Epithelial cell of esophagus (primary cell): ENCODE data around the gene GPRC6A.

ENCODE experiments used
- DNase-seq: peaks from one replicate; pipeline ENCODE4 v3.0.0; 2010; ENCODE audit warnings: low read depth
- H3K4me3 ChIP-seq: 2 replicates; pipeline ENCODE4 v1.5.1; 2011; ENCODE audit warnings: mild to moderate bottlenecking, low read length, control low read depth
- TF ChIP-seq, protein P1 (sequence below): IDR thresholded peaks from 2 replicates; pipeline ENCODE4 v1.5.1; 2011; ENCODE audit warnings: low read depth, mild to moderate bottlenecking, low read length, control low read depth, inconsistent platforms; ENCODE audit not compliant: insufficient read depth; ENCODE audit errors: missing control alignments

GPRC6A gene

GRCh38 chr6:116812051-116812650, 16.7 kb downstream of the GPRC6A start:
- TF ChIP-seq, protein P1, sequence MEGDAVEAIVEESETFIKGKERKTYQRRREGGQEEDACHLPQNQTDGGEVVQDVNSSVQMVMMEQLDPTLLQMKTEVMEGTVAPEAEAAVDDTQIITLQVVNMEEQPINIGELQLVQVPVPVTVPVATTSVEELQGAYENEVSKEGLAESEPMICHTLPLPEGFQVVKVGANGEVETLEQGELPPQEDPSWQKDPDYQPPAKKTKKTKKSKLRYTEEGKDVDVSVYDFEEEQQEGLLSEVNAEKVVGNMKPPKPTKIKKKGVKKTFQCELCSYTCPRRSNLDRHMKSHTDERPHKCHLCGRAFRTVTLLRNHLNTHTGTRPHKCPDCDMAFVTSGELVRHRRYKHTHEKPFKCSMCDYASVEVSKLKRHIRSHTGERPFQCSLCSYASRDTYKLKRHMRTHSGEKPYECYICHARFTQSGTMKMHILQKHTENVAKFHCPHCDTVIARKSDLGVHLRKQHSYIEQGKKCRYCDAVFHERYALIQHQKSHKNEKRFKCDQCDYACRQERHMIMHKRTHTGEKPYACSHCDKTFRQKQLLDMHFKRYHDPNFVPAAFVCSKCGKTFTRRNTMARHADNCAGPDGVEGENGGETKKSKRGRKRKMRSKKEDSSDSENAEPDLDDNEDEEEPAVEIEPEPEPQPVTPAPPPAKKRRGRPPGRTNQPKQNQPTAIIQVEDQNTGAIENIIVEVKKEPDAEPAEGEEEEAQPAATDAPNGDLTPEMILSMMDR, result no peak
- DNase-seq, result no peak
- no peak overlapping the region for H3K4me3 ChIP-seq

DNA sequence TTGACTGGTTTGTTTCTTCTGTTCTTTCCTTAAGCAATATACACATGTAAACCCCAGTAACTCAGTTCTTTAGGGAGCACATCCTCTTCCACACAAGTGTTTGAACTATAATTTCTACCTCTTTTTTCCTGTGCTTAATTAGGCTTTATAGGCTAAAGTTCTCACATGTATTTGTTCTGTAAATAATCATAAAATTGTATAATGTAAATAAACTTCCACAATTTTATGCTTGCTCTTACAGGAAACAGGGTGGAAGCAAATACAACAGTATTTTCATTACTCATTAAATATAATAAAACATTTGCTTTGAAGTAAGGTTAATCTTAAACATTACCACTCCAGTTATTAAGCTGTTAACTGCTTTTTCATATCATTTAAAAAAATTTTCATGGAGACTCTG, 26.9 kb downstream of the GPRC6A start:
- H3K4me3 ChIP-seq, result no peak overlapping the region
- TF ChIP-seq, protein P1, result no peak
- no peak for DNase-seq

GRCh38 chr6:116799945-116800344, 28.9 kb downstream of the GPRC6A start:
- TF ChIP-seq, protein P1, result no peak
- no peak overlapping the region for H3K4me3 ChIP-seq
- DNase-seq, result no peak

- H3K4me3 ChIP-seq, result no peak overlapping the region
- DNase-seq, result no peak
- TF ChIP-seq, protein P1, result no peak
Measured at GRCh38 chr6:116797585-116797984, 31.3 kb downstream of the GPRC6A start.

DNA sequence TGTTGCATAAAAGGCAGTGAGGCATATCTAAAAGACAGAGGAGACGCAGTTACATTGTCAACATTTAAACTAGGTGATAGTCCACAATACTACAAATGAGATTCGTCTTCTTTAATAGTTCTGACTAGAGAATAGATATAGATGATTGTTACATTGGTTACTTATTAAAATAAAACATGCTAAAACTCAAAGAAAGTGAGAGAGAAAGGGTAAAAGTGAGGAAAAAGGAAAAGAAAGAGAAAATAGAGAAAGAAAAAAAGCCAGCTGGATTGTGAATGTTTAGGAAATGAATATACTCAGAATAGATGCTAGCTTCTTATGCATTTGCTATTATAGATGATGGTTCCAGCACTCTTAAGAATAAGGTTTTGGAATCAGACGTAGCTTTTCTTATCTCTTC, 35.7 kb downstream of the GPRC6A start:
- TF ChIP-seq, protein P1, result no peak

GRCh38 chr6:116783852-116784251, 45.0 kb downstream of the GPRC6A start:
- H3K4me3 ChIP-seq, result no peak overlapping the region
- DNase-seq, result peak; percentile 4
- TF ChIP-seq, protein P1, result no peak

More for the DNA sequence above, 35.7 kb downstream of the GPRC6A start:
- no peak for DNase-seq
- no peak overlapping the region for H3K4me3 ChIP-seq

DNA sequence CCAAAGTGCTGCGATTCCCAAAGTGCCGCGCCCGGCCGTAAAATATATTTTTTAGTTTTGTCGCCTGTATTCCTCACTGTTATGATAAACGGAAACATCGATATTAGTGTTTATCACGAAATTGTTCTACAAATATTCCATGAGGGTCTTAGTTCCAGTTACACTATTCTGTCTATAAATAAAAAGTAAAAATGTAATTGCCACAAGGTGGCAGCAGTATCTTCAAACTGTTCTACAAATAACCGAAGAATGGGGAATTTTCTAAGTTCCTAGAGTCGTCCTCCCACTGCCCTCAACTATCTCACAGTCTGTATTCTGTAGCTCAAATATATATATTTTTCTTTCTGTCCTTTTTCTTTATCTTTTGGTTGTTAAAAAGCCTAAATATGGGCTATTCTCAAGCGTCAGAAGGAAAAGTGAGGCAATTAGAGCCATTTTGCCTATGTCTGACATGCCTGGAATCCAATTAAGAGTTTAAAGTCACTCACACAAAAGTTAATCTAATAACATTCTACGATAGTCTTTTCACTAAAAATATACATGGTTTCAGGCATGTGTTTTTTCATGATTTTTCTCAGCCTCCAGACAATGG, 49.2 kb downstream of the GPRC6A start:
- TF ChIP-seq, protein P1, result peak; percentile 26
- DNase-seq, result peak; percentile 36
- no peak overlapping the region for H3K4me3 ChIP-seq
